AG10803 (cell line): ENCODE measurements around the gene TRAPPC3L.

Experiments used
- DNase-seq: peaks from one replicate; pipeline ENCODE4 v3.0.0; 2010; ENCODE audit warnings: low read depth
- H3K4me3 ChIP-seq: 2 replicates; pipeline ENCODE4 v1.5.1; 2011; ENCODE audit warnings: mild to moderate bottlenecking, low read length, control low read depth
- TF ChIP-seq, protein P1 (sequence below): conservative IDR thresholded peaks from 2 replicates; pipeline ENCODE4 v1.5.1; 2011; ENCODE audit warnings: mild to moderate bottlenecking, low read length, control low read depth, inconsistent platforms

Gene TRAPPC3L

DNA sequence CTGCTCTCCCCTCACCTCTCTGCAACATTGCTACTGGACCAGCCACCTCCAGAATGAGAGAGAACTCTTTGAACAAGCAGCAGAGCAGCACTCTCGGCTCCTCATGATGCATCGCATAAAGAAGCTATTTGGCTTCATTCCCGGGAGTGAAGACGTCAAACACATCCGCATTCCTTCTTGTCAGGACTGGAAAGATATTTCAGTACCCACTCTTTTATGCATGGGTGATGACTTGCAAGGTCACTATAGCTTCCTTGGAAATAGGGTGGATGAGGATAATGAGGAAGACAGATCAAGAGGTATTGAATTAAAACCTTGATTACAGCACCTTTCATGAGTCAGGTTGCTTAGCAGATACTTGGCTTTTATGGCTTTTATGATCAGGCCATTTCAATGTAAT, 12.4 kb upstream of the TRAPPC3L start:
- no peak overlapping the region for H3K4me3 ChIP-seq
- DNase-seq: peak; percentile 96
- TF ChIP-seq, protein P1, sequence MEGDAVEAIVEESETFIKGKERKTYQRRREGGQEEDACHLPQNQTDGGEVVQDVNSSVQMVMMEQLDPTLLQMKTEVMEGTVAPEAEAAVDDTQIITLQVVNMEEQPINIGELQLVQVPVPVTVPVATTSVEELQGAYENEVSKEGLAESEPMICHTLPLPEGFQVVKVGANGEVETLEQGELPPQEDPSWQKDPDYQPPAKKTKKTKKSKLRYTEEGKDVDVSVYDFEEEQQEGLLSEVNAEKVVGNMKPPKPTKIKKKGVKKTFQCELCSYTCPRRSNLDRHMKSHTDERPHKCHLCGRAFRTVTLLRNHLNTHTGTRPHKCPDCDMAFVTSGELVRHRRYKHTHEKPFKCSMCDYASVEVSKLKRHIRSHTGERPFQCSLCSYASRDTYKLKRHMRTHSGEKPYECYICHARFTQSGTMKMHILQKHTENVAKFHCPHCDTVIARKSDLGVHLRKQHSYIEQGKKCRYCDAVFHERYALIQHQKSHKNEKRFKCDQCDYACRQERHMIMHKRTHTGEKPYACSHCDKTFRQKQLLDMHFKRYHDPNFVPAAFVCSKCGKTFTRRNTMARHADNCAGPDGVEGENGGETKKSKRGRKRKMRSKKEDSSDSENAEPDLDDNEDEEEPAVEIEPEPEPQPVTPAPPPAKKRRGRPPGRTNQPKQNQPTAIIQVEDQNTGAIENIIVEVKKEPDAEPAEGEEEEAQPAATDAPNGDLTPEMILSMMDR: no peak

DNA sequence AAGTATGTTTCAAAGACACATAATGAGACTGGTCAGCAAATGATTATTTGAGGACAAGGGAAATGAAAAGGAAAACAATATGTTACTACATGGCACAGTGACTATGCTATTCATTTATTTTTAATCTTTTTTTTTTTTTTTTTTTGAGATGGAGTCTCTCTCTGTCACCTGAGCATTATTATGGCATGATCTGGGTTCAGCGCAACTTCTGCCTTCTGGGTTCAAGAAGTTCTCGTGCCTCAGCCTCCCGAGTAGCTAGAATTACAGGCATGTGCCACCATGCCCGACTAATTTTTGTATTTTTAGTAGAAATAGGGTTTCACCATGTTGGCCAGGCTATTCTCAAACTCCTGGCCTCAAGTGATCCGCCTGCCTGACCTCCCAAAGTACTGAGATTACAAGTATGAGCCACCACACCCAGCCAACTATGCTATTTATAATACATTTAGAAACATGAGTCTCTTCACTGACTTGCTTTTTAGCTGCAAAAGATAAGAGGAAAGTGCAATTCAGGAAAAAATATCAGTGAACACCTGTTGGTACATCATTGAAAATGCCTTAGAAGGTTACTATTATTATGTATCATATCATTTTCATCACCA, 11.4 kb upstream of the TRAPPC3L start:
- no peak overlapping the region for H3K4me3 ChIP-seq
- DNase-seq: no peak
- TF ChIP-seq, protein P1: no peak

DNA sequence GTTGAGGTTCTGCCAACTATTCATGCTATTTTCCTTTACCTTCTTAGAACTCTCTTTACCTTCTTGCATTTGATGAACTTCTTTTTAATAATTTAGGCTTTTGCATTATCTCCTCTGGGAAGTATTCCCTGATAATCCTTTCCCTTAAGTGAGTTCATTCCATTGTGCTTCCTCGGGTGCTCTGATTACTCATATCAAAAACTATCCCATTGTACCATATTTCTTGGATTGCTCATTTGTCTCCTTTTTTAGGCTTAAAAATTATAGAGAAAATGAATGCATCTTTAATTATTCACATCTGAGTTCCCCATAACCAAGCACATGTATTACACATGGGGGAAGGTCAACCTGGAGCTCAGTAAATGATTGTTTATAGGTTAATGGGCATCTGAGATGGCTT, 10.6 kb upstream of the TRAPPC3L start:
- DNase-seq: peak; percentile 82
- no peak overlapping the region for H3K4me3 ChIP-seq
- TF ChIP-seq, protein P1: no peak

DNA sequence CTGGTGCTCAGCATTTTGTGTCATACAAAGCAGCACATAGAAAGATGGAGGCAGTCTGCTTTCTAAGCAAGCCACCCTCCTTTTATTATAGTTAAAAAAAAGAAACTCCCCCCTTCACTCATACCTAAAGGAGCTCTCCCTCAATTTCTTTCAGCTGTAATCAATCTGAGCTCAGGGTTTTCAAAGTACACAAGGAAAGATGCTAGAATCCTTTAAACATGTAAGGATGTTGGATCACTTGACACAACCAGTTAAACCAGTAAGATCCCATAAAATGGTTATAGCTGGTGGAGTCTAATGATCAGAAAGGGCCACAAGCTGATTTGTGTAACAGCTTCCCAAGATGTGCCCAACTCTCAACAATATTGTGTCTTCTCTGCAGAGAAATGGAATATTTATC, 8.0 kb upstream of the TRAPPC3L start, which contains the start of gene CALHM4:
TSS of gene CALHM4 (plus strand) at position 301 of the 400 bp plus-strand sequence. CDS start at position 344, 43 bp downstream.
- H3K4me3 ChIP-seq: no peak within 1 kb of the TSS
- no peak for DNase-seq
- TF ChIP-seq, protein P1: no peak

GRCh38 chr6:116550796-116551195, 5.3 kb upstream of the TRAPPC3L start:
- no peak for DNase-seq
- TF ChIP-seq, protein P1: no peak
- no peak overlapping the region for H3K4me3 ChIP-seq

DNA sequence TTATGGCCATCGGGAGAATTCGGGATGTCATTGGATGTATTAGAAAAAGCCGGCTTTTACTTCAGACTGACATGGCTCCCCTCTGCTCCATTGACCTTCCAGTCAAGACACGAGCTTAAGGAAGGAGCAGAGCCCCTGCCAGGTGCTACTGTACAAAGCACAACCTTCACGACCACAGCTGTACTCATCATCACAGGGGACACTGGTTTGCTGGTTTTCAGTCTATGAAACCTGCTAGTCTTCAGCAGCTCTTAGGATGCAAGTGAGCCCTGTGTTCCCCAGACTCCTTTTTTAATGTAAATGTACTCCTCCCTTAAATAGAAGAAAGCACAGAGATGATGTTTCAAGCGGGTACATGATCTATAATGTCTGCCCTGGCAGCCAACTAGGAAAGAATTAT, 1.9 kb upstream of the TRAPPC3L start:
- DNase-seq: no peak
- H3K4me3 ChIP-seq: no peak overlapping the region
- TF ChIP-seq, protein P1: no peak

GRCh38 chr6:116543149-116543548, 2.3 kb downstream of the TRAPPC3L start:
- no peak overlapping the region for H3K4me3 ChIP-seq
- TF ChIP-seq, protein P1: no peak
- no peak for DNase-seq
